HEK293 (cell line): ENCODE results near the gene MCCC2.

Experiments used
- CTCF ChIA-PET: fragments of 350-600 bp; formaldehyde crosslinking; extraction: SDS; loops from one replicate; lab custom pipeline; 2021; ENCODE audit warnings: antibody characterized with exemption; lab: Yijun Ruan, JAX
- POLR2A ChIA-PET: fragments of 300-600 bp; formaldehyde crosslinking; extraction: SDS; loops from one replicate; lab custom pipeline; 2020; ENCODE audit warnings: antibody characterized with exemption, inconsistent platforms; lab: Yijun Ruan, JAX
- H3K27ac ChIP-seq: fragments of 200-500 bp; sonication (Bioruptor generic); 2 replicates; pipeline ENCODE4 v1.5.1; 2014; ENCODE audit warnings: low read depth, low read length, control low read depth, inconsistent platforms; ENCODE audit errors: extremely low read depth
- H3K36me3 ChIP-seq, 2 experiments: fragments of 200-500 bp in 1 of 2; sonication (Bioruptor generic) in 1 of 2; 1 replicate in 1 of 2; 2 replicates in 1 of 2; pipeline ENCODE4 v1.5.1; 2014 to 2017; ENCODE audit warnings: inconsistent platforms in 2 of 2, low read length in 2 of 2; ENCODE audit not compliant: control insufficient read depth in 2 of 2, insufficient read depth in 1 of 2
- H3K4me1 ChIP-seq: fragments of 200-500 bp; sonication (Bioruptor generic); 2 replicates; pipeline ENCODE4 v1.5.1; 2014; ENCODE audit warnings: mild to moderate bottlenecking, low read length, inconsistent platforms; ENCODE audit not compliant: control insufficient read depth, insufficient read depth
- H3K4me3 ChIP-seq: 2 replicates; pipeline ENCODE4 v1.5.1; 2011; ENCODE audit warnings: low read depth, mild to moderate bottlenecking, control low read depth, low read length, moderate library complexity
- H3K9me3 ChIP-seq: fragments of 200-500 bp; sonication (Bioruptor generic); 2 replicates; pipeline ENCODE4 v1.5.1; 2014; ENCODE audit warnings: low read depth, low read length, inconsistent platforms; ENCODE audit not compliant: control insufficient read depth, insufficient read depth
- CTCF ChIP-seq: fragments of 450-650 bp; formaldehyde crosslinking; IDR thresholded peaks from 2 replicates; pipeline ENCODE4 v1.5.1; 2016; ENCODE audit warnings: missing biosample characterization, missing genetic modification characterization
- REST ChIP-seq: fragments of 450-650 bp; formaldehyde crosslinking; IDR thresholded peaks from 2 replicates; pipeline ENCODE4 v1.5.1; 2016; ENCODE audit warnings: missing biosample characterization, missing genetic modification characterization
- TCF7L2 ChIP-seq: IDR thresholded peaks from 2 replicates; pipeline ENCODE4 v1.6.1; 2011; ENCODE audit warnings: low read depth, mild to moderate bottlenecking, inconsistent platforms, low read length, moderate library complexity, borderline replicate concordance
- ZBTB11 ChIP-seq: fragments of 450-650 bp; formaldehyde crosslinking; conservative IDR thresholded peaks from 2 replicates; pipeline ENCODE4 v1.5.1; 2016; ENCODE audit warnings: low read depth, missing biosample characterization, missing genetic modification characterization
- ZFP3 ChIP-seq: fragments of 450-650 bp; formaldehyde crosslinking; IDR thresholded peaks from 2 replicates; pipeline ENCODE4 v1.5.1; 2016; ENCODE audit warnings: low read depth, missing biosample characterization, missing genetic modification characterization
- ZNF114 ChIP-seq: fragments of 450-650 bp; formaldehyde crosslinking; IDR thresholded peaks from 2 replicates; pipeline ENCODE4 v1.5.0; 2017; ENCODE audit warnings: missing biosample characterization, missing genetic modification characterization
- ZNF157 ChIP-seq: fragments of 450-650 bp; formaldehyde crosslinking; IDR thresholded peaks from 2 replicates; pipeline ENCODE4 v1.5.1; 2016; ENCODE audit warnings: missing biosample characterization, missing genetic modification characterization
- ZNF16 ChIP-seq: fragments of 450-650 bp; formaldehyde crosslinking; IDR thresholded peaks from 2 replicates; pipeline ENCODE4 v1.5.1; 2016; ENCODE audit warnings: low read depth, missing biosample characterization, missing genetic modification characterization
- ZNF202 ChIP-seq: fragments of 450-650 bp; formaldehyde crosslinking; IDR thresholded peaks from 2 replicates; pipeline ENCODE4 v1.5.1; 2016; ENCODE audit warnings: missing biosample characterization, missing genetic modification characterization, borderline replicate concordance
- ZNF223 ChIP-seq: fragments of 450-650 bp; formaldehyde crosslinking; IDR thresholded peaks from 2 replicates; pipeline ENCODE4 v1.5.1; 2016; ENCODE audit warnings: missing biosample characterization, missing genetic modification characterization
- ZNF26 ChIP-seq: fragments of 450-650 bp; formaldehyde crosslinking; IDR thresholded peaks from 2 replicates; pipeline ENCODE4 v1.5.1; 2016; ENCODE audit warnings: missing biosample characterization, missing genetic modification characterization
- ZNF530 ChIP-seq: fragments of 450-650 bp; formaldehyde crosslinking; IDR thresholded peaks from 2 replicates; pipeline ENCODE4 v1.5.1; 2016; ENCODE audit warnings: low read depth, missing biosample characterization, missing genetic modification characterization
- ZNF658 ChIP-seq: fragments of 450-650 bp; formaldehyde crosslinking; IDR thresholded peaks from 2 replicates; pipeline ENCODE4; 2016; ENCODE audit warnings: missing biosample characterization, missing genetic modification characterization
- ZNF670 ChIP-seq: fragments of 450-650 bp; formaldehyde crosslinking; IDR thresholded peaks from 2 replicates; pipeline ENCODE4 v1.5.1; 2016; ENCODE audit warnings: missing biosample characterization, missing genetic modification characterization, low read depth
- ZNF777 ChIP-seq: fragments of 450-650 bp; formaldehyde crosslinking; IDR thresholded peaks from 2 replicates; pipeline ENCODE4 v1.5.1; 2017; ENCODE audit warnings: missing biosample characterization, missing genetic modification characterization, borderline replicate concordance
- ZSCAN18 ChIP-seq: fragments of 450-650 bp; formaldehyde crosslinking; IDR thresholded peaks from 2 replicates; pipeline ENCODE4 v1.5.1; 2016; ENCODE audit warnings: missing biosample characterization, missing genetic modification characterization

The MCCC2 gene

GRCh38 chr5:71697967-71698366, 110.8 kb downstream of the MCCC2 start:
- TF ChIP-seq CTCF (tag by site-specific recombination): 0 out of 2 replicates have a peak, but pooled peaks have one; percentile 20
- TF ChIP-seq ZNF777 (tag by site-specific recombination): no peak
- Histone ChIP-seq H3K9me3 (no peaks in the 10 kb centered on the region), H3K27ac (no peak overlapping the region), H3K4me3 (no peak overlapping the region), H3K36me3 (no peaks in the 10 kb centered on the region), H3K4me1 (peaks cover 11% of the 10 kb centered on the region)
- ChIA-PET CTCF (interaction anchor here (0.6 to 2.7 kb wide), 5 partner anchors 8 to 404 kb away, joined by 3 to 8 read pairs (median 5); no protein-coding TSS in a partner anchor), POLR2A (interaction anchor here (0.8 kb wide), 1 partner anchor 111 kb away, joined by 3 read pairs; the partner anchor contains the start of gene MCCC2)

GRCh38 chr5:71699233-71699632, 112.1 kb downstream of the MCCC2 start:
- no peak overlapping the region for H3K27ac ChIP-seq
- POLR2A ChIA-PET: no interaction called here
- H3K36me3 ChIP-seq: no peaks in the 10 kb centered on the region
- H3K4me3 ChIP-seq: no peak overlapping the region
- no peak for TF ChIP-seq ZNF114 (tag by site-specific recombination)
- no peak for TF ChIP-seq ZFP3 (tag by site-specific recombination)
- TF ChIP-seq ZNF202: no peak
- no peak for TF ChIP-seq ZNF670 (tag by site-specific recombination)
- TF ChIP-seq REST (tag by site-specific recombination): no peak
- no peak for TF ChIP-seq ZBTB11 (tag by site-specific recombination)
- no peak for TF ChIP-seq ZSCAN18 (tag by site-specific recombination)
- TF ChIP-seq ZNF658: no peak
- no peak for TF ChIP-seq ZNF530 (tag by site-specific recombination)
- TF ChIP-seq TCF7L2: no peak
- TF ChIP-seq ZNF16: no peak
- no peak for TF ChIP-seq ZNF26 (tag by site-specific recombination)
- TF ChIP-seq ZNF223 (tag by site-specific recombination): no peak
- no peak for TF ChIP-seq ZNF157
- H3K9me3 ChIP-seq: no peaks in the 10 kb centered on the region
- CTCF ChIA-PET: interaction anchor here (2.7 kb wide), 1 partner anchor 16 kb away, joined by 8 read pairs; no protein-coding TSS in a partner anchor
- H3K4me1 ChIP-seq: peaks cover 4% of the 10 kb centered on the region
